GM12875 (cell line): ENCODE measurements around the gene CCDC107.

Source experiments
- H3K4me3 ChIP-seq: one replicate; pipeline ENCODE4 v1.5.1; 2011; ENCODE audit warnings: low read depth, low read length, control low read depth
- TF ChIP-seq, protein P1 (sequence below): IDR thresholded peaks from 2 replicates; pipeline ENCODE4 v1.5.1; 2011; ENCODE audit warnings: low read depth, mild to moderate bottlenecking, control low read depth, inconsistent platforms, low read length, moderate library complexity, borderline replicate concordance; ENCODE audit not compliant: insufficient read depth

CCDC107 gene

GRCh38 chr9:35700942-35701341, 42.9 kb downstream of the CCDC107 start:
- no peak overlapping the region for H3K4me3 ChIP-seq
- TF ChIP-seq, protein P1, sequence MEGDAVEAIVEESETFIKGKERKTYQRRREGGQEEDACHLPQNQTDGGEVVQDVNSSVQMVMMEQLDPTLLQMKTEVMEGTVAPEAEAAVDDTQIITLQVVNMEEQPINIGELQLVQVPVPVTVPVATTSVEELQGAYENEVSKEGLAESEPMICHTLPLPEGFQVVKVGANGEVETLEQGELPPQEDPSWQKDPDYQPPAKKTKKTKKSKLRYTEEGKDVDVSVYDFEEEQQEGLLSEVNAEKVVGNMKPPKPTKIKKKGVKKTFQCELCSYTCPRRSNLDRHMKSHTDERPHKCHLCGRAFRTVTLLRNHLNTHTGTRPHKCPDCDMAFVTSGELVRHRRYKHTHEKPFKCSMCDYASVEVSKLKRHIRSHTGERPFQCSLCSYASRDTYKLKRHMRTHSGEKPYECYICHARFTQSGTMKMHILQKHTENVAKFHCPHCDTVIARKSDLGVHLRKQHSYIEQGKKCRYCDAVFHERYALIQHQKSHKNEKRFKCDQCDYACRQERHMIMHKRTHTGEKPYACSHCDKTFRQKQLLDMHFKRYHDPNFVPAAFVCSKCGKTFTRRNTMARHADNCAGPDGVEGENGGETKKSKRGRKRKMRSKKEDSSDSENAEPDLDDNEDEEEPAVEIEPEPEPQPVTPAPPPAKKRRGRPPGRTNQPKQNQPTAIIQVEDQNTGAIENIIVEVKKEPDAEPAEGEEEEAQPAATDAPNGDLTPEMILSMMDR: no peak

DNA sequence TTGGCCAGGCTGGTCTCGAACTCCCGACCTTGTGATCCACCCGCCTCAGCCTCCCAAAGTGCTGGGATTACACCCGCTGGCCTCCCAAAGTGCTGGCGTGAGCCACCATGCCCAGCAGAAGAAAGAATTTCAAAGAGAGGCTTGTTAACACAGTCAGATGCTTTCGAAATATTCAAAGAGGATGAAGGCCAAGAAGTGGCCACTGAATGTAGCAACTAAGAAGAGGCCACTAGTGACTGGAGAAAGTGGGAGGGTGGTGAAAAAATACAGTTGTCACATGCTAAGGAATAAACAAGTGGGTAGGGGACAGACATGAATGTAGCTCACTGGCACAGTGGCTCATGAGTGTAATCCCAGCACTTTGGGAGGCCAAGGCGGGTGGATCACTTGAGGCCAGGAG, 44.6 kb downstream of the CCDC107 start:
- no peak overlapping the region for H3K4me3 ChIP-seq
- TF ChIP-seq, protein P1: no peak

DNA sequence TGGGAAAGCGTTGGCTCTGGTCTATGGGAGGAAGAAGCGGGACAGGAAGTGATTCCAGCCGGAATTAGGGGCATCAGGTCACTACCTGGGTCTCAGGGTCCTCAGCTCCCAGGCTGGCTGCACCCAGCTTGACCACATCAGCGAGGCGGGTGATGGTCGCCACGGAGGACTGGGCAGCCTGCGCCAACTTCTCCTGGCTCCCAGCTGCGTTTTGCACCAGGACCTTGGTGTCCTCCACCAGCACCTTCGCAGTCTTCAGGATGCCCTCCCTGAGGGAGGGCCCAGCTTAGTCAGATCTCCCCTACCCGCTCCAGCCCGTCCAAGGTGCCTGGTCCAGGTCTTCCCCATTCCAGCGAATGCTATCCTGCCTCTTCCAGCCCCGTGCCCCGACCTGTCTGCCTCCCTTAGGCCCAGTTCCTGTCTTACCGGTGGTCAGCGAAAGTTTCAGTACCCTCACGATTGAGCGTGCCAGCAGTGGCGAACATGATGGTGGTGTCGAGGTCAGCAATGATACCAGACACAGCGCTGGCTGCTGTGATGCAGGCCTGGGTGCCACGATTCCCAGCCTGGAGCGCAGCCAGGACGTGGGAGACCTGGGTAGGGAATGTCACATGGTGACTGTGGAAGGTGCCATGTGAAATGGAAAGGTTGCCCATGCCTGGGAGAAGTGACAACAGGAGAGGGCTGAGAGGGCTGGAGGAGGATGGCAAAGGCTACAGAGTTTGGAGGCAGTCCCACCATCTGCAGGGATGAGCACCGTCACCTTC, 46.0 kb downstream of the CCDC107 start:
- TF ChIP-seq, protein P1: no peak
- H3K4me3 ChIP-seq: no peak overlapping the region

GRCh38 chr9:35705372-35705771, 47.3 kb downstream of the CCDC107 start:
- TF ChIP-seq, protein P1: no peak

DNA sequence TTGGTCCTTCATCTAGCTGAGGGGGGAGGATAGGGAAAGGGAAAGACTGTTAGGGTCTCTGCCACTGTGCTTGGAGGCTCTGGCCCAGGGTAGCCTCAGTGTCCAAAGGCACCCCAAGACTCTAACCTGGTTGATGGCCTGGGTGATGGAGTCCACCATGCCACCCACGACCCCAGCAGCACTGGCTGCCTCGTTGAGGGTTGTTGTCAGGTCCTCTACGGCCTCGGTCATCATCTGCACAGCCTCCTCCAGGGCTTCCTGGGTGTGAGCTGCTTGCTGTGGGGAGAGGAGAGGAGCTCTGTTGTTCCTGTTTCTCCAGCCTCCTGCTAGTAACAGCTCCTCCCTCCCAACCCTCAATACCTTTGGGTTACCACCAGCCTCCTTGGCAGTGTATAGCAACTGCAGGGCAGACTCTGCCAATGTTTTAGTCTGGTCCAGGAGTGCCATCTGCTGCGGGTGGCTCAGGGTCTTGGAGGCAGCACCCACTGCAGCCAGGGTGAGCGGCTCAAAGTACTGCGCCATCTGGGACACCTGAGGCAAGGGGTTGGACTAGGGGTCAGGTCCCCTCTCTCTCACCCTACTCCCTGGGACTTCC, 47.8 kb downstream of the CCDC107 start:
- H3K4me3 ChIP-seq: no peak overlapping the region
- TF ChIP-seq, protein P1: no peak

More at GRCh38 chr9:35705372-35705771, 47.3 kb downstream of the CCDC107 start:
- no peak overlapping the region for H3K4me3 ChIP-seq

DNA sequence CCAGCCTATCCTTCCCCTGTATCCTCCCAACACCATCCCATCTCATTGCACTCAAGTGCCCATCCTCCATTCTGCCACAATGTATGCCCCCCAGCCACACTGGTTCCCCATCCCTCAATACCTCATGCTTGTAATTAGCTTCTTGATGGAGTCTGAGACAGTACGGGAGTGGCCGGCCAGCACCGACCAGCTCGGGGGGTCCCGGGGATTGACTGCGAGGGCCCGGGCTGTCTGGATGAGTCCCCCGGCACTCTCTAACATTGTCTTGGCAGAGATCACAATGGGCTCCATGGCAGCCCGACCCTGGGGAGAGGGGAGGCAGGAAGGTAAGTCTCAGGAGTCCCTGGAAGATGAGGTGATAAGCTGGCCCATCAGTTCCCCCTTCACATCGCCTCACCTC, 48.9 kb downstream of the CCDC107 start:
- H3K4me3 ChIP-seq: no peak overlapping the region
- TF ChIP-seq, protein P1: no peak

DNA sequence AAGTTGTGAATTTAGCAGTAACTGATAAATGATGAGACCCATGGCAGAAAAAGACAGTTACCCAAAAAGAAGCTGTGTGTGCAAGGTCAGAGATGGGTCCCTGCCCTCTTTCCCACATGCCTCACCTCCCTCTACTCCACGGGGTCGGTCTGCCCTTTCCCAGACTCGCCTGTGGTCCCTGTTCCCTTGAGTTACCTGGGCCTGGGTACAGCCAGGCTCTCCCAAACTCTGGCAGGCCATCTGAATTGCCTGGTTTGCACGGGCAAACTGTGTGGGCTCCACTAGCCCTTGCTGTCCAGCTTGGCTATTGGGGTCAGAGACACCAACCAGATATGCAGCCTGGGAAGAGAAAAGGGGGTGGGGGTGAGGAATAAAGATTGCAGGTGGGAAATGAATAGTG, 50.1 kb downstream of the CCDC107 start:
- TF ChIP-seq, protein P1: no peak
- H3K4me3 ChIP-seq: no peak overlapping the region
